ENCODE data around the gene SCN2A. TPM values are rescaled to one million over a fixed set of nuclear protein-coding genes. Genes with fewer than 3 reads are reported as not detected.
"Not testable (repeated sequence)": the region's sequence is repeated elsewhere in the genome, so short reads cannot be mapped to it uniquely, and the experiment has no call there.

SCN2A gene
- total RNA-seq, 4 donors from 2014 or later = 0.36 to 1.8 (median 0.56) TPM; not detected in 1

- DNase-seq (ENCODE audit: low spot score) = no peak
- no peak for TF ChIP-seq CTCF (IDR thresholded peaks at IDR 0.05)
- no peak for ATAC-seq (ENCODE audit: low FRiP score)
These were observed 73.8 kb downstream of the SCN2A start for GRCh38 chr2:165312999-165313398.

GRCh38 chr2:165313509-165313908 lies 74.3 kb downstream of the SCN2A start:
- DNase-seq (ENCODE audit: low spot score) = no peak
- no peak for TF ChIP-seq CTCF (IDR thresholded peaks at IDR 0.05)
- ATAC-seq (ENCODE audit: low FRiP score) = no peak

GRCh38 chr2:165328272-165328671 lies 89.1 kb downstream of the SCN2A start:
- no peak for DNase-seq (ENCODE audit: low spot score)
- TF ChIP-seq CTCF (IDR thresholded peaks at IDR 0.05) = no peak
- no peak for ATAC-seq (ENCODE audit: low FRiP score)

GRCh38 chr2:165344276-165344675 lies 105.1 kb downstream of the SCN2A start:
- DNase-seq (ENCODE audit: low spot score); ATAC-seq (ENCODE audit: low FRiP score): not testable (repeated sequence)

- no peak for TF ChIP-seq CTCF (IDR thresholded peaks at IDR 0.05)
- DNase-seq (ENCODE audit: low spot score) (no peak), ATAC-seq (ENCODE audit: low FRiP score) (no peak)
These were observed 109.2 kb downstream of the SCN2A start for GRCh38 chr2:165348441-165348840.

GRCh38 chr2:165349181-165349580 lies 110.0 kb downstream of the SCN2A start:
- no peak for TF ChIP-seq CTCF (IDR thresholded peaks at IDR 0.05)
- ATAC-seq (ENCODE audit: low FRiP score) = no peak
- DNase-seq (ENCODE audit: low spot score) = no peak

- DNase-seq (ENCODE audit: low spot score) (no peak), ATAC-seq (ENCODE audit: low FRiP score) (no peak)
- TF ChIP-seq CTCF (IDR thresholded peaks at IDR 0.05) = no peak
These were observed 118.5 kb downstream of the SCN2A start for GRCh38 chr2:165357758-165358157.

GRCh38 chr2:165361514-165361913 lies 122.3 kb downstream of the SCN2A start:
- TF ChIP-seq CTCF (IDR thresholded peaks at IDR 0.05) = no peak
- DNase-seq (ENCODE audit: low spot score) = no peak
- ATAC-seq (ENCODE audit: low FRiP score) = no peak
